Hepatocyte (in vitro differentiated cells): Measurements from ENCODE around the gene TRAPPC3.

Source experiments
- CTCF ChIP-seq: fragments of 200-600 bp; sonication (generic); IDR thresholded peaks from 2 replicates; pipeline ENCODE4 v1.5.1; 2016; ENCODE audit warnings: antibody characterized with exemption, mild to moderate bottlenecking; ENCODE audit not compliant: poor library complexity
- EZH2 ChIP-seq: fragments of 200-600 bp; sonication (generic); IDR thresholded peaks from 2 replicates; pipeline ENCODE4 v1.6.1; 2016; ENCODE audit warnings: antibody characterized with exemption, mild to moderate bottlenecking, borderline replicate concordance
- EZH2phosphoT487 ChIP-seq: fragments of 200-600 bp; sonication (generic); IDR thresholded peaks from one replicate; pipeline ENCODE4 v1.6.1; 2018; ENCODE audit warnings: antibody characterized with exemption, mild to moderate bottlenecking, low read depth, moderate library complexity; ENCODE audit not compliant: unreplicated experiment, severe bottlenecking

- TF ChIP-seq CTCF: no peak
- TF ChIP-seq EZH2: no peak
- TF ChIP-seq EZH2phosphoT487: no peak
Measured at GRCh38 chr1:36132029-36132428, 17.3 kb downstream of the TRAPPC3 start.
